Measurements from ENCODE around the gene MALL.
"Not testable (repeated sequence)": the region's sequence is repeated elsewhere in the genome, so short reads cannot be mapped to it uniquely, and the experiment has no call there.

DNA sequence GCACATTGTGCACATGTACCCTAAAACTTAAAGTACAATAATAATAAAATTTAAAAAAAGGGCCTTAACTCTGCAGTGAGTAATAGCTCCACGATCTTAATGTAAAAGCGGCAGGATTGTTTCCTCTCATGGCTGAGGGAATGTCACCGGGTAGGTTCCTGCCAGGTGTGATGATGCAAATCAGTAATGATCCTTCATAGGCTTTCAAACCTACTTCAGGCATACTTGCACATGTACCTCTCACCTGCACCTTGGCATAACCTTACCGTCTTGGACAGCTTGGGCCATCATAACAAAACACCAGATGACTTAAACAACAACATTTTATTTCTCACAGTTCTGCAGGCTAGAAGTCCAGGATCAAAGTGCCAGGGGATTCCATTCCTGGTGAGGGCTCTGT lies 39.7 kb downstream of the MALL start:
- TF ChIP-seq, protein P1, sequence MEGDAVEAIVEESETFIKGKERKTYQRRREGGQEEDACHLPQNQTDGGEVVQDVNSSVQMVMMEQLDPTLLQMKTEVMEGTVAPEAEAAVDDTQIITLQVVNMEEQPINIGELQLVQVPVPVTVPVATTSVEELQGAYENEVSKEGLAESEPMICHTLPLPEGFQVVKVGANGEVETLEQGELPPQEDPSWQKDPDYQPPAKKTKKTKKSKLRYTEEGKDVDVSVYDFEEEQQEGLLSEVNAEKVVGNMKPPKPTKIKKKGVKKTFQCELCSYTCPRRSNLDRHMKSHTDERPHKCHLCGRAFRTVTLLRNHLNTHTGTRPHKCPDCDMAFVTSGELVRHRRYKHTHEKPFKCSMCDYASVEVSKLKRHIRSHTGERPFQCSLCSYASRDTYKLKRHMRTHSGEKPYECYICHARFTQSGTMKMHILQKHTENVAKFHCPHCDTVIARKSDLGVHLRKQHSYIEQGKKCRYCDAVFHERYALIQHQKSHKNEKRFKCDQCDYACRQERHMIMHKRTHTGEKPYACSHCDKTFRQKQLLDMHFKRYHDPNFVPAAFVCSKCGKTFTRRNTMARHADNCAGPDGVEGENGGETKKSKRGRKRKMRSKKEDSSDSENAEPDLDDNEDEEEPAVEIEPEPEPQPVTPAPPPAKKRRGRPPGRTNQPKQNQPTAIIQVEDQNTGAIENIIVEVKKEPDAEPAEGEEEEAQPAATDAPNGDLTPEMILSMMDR (IDR thresholded peaks at IDR 0.05; ENCODE audit: insufficient read depth, low read length, poor library complexity, severe bottlenecking), result not testable (repeated sequence)
- TF ChIP-seq EZH2phosphoT487 (conservative IDR thresholded peaks at IDR 0.05; ENCODE audit: low read length), result not testable (repeated sequence)

All from SU-DHL-6 (cell line).